ELR (cell line): Measurements from ENCODE around the gene TCF7L2.
"Not testable (repeated sequence)": the region's sequence is repeated elsewhere in the genome, so short reads cannot be mapped to it uniquely, and the experiment has no call there.

Experiments
- DNase-seq: peaks from one replicate; pipeline ENCODE4 v3.0.0-alpha.2; 2015; ENCODE audit warnings: low read depth

TCF7L2 gene

DNA sequence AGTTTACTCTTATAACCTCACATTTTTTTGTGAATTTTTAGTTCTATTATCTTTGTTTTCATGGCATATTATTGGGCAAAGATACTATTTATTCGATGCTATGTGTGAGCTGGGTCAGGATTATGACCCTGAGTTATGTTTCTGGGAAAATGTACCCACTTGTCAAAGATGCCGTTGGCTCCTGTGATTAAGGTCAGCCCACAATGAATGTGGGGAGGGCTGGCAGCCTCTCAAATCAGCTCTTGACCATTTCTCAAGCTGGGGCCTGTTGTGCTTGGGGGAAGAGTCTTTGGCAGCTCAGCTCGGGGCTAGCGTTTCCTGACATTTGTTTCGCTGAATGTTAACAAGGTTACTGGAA, 97.5 kb downstream of the TCF7L2 start:
- DNase-seq: no peak

DNA sequence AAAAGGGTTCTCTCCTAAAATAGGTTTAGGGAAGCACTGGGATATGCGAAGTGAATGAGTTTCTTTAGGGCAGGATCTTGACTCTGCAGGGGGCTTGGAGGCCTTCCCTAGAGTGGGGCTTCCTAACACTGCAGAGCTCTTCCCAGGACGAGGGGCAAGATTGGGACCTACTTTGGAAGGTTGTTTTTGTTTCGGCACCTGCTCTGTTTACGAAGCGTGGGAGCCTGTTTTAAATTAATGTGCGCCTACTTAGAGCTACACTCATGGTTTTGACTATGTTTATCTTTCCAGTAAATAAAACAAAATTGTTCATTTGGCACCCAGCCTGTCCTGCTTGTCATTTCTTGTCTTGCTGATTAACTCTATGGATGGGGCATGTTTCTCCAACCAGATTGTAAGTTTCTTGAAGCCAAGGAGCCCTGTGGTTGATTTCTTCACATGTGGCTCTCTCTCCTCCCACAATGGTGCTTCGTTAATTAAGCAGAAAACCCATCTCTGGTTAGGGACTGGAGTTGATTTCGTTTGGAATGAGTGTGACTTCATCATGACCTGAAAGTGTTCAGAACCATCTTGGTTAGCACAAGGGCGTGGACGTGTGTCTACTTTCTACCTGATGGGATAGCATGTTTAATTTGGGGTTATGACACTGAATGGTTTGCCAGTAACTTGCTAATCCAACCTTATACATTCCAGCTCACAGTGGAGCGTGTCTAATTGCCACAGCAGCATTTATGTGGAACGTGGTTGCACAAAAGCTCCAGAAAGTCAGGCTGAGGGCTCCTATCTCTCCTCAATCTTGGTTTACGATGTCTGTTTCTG, 98.1 kb downstream of the TCF7L2 start:
- no peak for DNase-seq

DNA sequence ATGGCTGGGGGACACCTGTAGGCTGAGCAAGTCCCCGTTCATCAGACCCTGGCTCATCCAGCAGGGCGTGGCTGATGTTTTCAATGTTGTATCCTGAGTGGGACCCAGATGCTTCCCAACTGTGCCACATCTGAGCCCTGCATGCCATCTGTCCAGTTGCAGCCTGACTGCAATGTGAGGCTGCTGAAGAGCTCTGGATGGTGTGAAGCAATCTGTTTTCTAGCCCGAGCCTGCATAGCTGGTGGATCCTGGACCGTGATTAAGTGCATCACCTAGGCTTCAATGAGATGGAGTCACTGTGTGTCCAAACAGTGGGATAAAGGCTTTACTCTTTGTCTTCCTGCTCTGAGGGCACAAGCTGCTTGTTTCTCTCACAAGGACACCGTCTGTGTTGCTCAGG, 99.8 kb downstream of the TCF7L2 start:
- DNase-seq: no peak

DNA sequence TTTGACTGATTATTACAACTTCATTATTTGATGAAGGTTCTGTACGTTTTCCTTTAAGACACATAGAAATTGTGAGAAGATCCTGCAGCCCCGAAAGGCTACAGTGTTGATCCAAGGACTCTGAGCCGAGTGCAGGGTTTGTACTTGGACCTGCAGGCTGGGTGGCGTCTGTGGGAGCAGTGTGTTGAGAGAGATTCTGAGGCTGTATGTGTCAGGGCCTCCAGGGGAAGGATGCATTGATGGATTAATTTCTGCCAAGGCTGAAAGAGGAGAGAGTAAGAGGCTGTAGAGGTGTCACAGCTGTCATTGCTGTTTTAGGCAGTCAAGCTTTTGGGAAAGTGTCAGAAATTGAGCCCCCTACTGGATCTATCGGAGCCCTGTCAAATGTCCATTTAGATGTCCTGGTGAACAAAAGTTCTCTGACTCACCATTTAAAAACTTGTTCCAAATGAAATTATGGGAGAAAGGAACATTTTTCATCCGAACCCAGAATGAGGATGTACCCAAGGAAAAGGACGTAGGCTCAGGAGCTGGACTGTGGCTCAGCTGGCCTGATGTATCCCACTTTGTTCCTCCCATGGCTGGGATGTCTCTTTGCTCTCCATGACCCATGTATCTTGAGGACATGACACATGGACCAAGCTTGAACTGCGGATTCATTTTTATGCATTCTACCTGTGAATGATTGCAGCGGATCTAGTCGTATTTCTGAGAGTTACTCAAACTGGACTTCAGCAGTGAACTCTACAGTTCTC, 102.2 kb downstream of the TCF7L2 start:
- peak; percentile 39 for DNase-seq

DNA sequence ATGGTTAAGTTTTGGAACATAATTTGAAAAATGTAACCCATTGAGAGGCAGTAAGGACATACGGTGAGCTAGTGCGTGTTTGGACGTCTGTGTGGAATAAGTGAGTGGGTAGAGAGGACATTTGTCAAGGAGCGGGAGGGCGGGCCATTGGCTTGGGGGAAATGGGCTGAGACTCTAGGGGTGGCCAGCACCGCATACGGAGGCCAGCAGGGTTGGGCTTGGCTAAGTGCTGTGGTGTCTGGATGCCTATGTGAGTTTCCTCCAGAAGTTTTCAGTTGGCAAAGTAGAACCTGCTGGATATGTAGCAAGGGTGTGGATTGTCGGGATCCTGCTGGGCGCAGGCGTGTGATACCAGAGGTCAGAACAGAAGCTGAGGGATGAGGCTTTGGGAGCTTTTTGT, 103.0 kb downstream of the TCF7L2 start:
- no peak for DNase-seq

DNA sequence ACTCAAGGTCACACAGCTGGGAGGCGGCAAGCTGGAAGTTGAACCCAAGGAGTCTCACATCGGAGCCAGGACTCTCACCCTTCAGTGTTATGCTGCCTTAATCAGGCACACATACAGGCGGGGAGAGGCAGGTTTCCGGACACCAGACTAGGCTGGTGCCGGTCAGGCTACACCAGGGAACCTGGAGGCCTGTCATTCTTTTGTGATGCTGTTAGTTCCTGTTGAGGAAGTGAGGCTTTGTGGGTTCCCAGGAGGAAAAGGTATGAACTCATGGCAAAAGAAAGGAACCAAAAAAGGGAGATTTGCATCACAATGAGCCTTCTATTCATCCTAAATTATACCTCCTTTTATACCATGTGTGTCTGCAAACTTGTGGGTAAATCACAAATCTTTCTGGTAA, 103.8 kb downstream of the TCF7L2 start:
- peak; percentile 60 for DNase-seq

DNA sequence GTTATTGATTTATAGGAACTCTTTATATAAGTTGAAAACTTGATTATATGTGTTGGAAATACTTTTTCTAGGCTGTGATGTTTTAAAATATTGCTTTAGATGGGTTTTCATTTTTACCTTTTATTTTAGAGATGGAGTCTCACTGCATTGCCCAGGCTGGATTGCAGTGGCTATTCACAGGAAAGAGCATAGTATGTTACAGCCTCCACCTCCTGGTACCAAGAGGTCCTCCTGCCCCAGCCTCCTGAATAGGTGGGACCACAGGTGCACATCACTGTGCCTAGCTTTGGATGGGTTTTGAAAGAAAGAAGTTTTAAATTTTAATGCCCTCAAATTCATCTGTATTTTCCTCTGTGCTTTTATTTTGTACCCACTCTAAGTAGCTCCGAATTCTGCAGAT, 105.4 kb downstream of the TCF7L2 start:
- DNase-seq: no peak

DNA sequence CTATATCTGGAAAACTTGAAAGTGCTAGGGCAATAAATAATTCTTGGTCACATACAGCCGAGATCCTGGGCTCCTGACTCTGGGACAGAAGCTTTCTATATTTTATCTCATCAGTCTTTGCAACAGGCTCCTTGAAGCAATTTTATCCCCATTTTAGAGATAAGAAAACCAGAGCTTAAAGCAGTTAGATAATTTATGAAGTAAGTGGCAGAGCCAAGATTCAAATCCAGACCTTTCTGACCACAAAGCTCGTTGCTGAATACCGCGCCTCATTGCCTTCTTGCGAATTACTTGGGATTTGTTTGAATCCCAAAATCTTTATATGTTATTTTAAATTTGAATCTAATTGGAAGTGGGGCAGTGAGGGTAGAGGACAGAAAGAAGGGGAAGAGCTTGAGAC, 106.0 kb downstream of the TCF7L2 start:
- DNase-seq: no peak

DNA sequence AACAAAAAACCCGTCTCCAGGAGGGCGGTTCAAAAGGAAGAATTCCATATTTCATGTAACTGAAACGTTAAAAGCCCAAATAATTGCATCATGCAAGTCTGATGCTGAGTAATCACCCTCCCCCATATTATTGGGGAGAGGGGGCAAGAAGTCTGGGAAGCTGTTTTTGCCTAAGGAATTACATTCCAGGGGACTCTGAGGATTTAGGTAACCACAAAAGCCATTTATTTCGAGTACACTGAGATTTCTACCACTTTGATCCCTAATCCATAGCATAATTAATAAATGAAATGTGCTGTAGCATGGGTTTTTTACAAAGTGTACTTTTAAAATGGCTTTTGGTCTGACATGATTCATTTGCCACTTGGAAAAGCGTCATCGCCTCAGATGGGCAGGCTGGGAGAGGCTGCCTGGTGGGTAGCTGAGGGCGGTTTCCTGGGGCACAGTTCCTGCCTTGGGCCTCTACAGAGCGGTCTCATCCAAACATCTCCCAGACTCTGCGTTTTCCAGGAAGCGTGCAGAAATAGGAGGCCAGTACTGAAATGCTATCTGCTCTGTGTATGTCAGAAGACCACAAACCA, 106.5 kb downstream of the TCF7L2 start:
- DNase-seq: peak; percentile 85

DNA sequence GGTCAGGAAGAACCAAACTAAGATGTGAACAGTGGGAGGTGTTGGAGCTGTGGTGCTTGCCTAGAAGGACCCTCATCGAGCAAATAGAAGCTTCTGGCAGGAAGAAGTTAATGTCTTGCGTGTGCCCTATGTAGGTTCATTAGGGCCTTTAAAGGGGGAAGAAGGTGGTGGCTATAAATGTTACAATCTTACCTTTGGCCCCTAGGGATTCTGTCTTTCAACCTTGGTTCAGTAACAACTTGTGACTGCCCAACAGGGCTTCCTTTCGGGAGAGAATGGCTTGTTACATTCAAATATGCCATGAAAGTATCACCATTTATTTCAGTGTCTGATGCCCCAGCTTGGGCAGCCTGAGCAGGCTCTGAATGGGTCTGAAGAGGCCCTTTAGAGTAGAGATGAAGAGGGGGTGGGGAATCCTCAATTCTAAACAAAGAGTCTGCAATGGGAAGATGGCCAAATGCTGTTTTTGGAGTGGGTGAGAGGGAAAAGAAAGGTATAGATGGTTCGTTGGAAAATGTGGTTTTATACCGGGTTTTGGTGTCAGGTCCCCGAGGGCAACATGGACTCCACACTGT, 108.0 kb downstream of the TCF7L2 start:
- DNase-seq: no peak

DNA sequence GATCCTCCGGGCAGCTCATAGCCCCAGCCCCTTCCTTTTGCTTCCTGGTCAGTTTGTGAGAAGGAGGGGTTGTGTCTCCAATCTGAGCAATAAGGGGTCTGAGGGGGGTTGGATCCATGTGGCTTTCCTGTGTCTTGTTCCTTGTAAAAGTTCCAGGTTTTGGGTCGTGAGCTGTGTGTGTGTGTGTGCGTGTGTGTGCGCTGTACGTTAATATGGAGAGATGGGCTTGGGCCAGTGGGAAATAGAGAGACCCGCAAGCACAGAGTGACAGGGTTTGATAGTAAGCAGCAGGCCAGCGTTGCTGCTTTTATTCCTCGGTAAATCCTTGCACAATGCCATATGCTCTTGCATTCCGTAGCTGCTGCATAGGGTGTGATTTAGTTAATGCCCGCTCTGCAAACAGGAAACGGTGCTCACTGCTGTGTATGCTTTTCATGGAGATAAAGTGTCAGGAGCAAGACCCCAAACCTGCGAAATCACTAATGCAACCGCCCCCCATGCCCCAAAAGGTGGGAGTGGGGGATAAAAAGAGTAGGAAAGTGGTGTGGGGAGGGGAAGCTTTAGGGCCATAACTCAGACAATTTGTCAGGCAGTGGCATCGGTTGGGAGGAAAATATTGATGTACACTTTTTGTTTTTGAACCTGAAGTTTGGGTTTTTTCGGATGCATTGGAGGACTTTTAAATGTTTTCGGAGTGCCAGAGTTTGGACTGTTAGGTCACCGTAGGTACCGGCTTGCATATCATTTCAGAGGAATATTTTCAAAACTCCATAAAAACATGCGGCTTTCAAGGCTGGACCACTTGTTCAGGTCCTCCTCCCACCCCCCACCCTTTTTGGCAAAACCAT, 108.7 kb downstream of the TCF7L2 start:
- DNase-seq: peak; percentile 71

DNA sequence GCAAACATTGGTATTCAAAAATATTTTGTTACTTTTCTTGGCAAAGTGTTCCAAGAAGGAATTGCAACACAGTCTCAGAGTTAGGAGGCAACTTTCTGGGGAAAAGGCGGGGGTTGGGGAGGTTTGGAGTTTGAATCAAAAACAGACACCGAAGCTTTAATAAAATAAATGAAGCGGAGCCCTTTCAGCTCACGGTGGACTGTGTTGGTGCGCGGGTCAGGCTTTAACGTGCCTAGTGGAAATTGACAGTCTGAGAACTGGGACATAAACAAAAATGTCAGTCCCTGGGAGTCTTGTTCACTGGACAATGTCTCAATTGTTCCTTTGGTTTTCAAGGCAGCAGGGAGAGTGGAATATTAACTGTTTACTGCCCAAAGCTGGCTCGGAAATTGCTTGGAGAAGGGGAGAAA, 109.3 kb downstream of the TCF7L2 start:
- no peak for DNase-seq

DNA sequence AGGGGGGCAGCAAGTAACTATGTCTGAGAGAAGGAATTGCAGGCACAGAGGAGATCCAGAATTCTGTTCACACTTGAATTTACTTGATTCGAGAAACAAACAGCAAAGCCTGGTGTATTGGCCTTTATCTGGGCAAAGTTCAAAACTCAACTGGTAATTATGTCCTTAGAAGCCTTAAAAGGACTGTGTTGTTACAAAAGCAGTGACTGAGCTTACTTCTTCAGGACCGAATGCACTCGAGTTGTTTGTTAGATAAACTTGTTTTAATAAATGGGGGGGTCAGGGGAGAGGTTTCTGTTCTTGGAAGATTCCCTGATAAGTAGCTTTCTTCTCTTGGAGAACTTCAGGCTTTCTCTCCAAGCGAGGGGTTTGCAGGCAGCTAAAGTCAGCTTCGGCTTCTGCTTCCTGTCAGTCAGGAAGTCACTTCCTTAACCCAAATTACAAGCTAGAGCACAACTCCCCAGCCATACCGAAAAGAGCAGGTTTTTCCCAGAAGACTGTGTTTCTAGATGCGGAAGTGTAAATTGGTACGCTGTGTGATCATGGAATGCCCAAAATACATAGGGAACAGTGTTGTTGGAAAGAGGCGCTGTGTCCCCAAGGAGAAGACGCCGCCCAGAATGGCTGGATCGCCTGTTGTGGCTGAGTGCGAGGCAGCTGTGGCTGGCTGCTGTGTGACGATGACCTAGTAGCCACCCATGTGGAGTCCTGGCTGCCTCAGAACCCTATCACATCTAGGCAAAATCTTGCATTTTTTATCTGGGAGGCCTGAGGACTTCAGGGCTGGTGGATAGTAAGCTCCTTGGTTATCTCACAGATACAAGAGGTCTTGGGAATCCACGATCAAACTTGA, 110.4 kb downstream of the TCF7L2 start:
- no peak for DNase-seq

DNA sequence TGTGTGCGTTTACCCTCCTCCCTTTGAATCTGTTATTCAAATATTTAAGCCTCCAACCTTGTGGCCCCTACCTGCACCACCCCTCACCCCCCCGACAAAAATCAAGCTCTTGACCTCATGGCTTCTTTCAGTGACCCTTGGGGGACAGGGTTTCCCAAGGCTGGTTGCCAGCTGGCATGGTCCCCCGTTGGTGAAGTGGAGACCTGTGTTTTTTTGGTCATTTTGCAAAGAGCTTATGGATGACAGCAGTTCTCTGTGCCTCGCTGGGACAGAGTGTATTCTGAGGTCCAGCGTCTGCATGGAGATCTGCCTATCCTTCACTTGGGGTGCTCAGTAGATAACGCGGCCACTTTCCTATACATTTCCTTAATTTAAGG, 111.0 kb downstream of the TCF7L2 start:
- DNase-seq: no peak

DNA sequence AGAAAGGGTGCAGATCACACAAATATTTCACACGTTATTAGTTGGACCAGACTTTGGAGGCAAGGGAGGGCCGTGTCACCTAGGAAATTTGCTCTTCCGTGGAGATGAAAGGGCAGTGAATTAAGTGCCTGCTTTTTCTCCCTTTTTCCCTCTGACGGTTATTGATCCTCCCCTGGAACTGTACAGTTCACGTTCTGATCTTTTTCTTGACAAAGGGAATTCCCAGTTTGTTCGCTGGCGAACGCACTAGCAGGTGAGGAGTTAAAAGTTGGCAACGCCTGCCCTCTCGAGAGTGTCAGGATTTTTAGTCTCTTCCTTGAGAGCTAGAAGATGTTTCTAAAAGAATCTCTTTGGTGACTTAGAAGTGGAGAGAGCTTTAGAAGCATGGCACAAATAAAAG, 111.5 kb downstream of the TCF7L2 start:
- DNase-seq: no peak

DNA sequence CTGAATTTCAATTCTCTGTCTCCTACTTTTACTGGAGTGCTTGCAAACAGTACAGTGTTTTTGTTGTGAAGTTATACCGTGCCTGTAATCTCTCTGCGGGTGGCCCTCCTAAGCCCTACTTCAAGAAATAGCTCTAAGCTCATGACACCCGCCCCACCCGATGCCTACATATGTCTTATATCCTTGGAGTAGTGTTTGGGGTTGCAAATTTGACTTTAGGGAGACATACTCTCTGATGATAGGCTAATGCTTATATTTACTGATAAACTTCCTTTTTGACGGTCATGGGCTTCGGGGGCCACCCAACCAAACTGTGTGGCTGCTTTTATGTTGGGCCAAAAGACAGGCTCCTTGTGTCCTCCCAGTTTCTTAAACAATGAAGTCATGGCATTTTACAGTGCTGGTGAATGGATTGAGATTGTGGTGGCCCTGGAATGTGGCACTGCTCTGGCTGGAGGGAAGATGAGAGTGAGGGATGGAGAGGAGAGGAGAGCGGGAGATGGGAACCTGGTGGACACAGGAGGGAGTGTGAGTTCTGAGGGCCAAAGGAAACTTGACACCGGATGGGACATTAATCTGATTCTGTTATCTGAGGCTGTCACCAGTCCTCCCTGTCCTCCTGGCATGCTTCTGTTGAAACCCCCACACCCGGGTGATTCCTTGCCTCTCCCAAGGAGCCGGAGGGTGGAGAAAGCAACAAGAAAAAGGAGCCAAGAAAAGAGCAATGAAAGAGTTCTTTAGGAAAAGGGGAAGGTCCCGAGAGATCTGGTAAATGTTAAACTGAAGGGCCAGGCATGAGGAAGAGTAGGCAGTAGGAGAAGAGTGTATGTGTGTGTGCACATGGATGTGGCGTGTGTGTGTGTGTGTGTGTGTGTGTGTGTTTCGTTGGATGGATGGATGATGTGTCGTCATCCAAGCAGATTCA, 113.3 kb downstream of the TCF7L2 start:
- no peak for DNase-seq

DNA sequence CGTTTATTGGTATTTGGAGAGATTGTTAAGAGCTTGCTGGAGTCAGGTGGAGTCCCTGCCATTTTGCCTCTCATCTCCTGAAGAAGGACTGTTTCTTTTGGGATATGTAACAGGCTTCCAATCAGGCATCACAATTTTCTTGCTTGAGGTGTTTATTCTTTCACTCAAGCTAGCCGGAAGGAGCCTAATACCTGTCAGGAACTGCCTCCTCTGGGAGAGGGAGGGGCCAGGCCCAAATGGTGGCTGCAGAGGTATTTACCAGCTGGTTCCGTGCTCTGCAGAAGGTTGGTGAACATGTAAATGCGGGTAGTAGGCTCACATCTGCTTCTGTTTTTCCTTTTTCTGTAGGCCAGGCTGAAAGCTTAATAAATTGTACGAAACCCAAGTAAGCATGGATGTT, 114.0 kb downstream of the TCF7L2 start:
- DNase-seq: no peak

DNA sequence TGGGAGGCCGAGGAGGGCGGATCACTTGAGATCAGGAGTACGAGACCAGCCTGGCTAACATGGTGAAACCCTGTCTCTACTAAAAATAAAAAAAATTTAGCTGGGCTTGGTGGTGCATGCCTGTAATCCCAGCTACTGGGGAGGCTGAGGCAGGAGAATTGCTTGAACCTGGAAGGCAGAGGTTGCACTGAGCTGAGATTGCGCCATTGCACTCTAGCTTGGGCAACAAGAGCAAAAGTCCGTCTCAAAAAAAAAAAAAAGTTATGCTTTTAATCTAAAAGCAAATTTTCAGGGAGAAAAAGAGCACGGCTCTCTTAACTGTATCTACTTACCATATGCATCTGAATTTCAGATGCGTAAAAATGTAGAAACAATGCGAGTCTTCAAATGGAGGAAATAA, 116.1 kb downstream of the TCF7L2 start:
- DNase-seq: not testable (repeated sequence)

DNA sequence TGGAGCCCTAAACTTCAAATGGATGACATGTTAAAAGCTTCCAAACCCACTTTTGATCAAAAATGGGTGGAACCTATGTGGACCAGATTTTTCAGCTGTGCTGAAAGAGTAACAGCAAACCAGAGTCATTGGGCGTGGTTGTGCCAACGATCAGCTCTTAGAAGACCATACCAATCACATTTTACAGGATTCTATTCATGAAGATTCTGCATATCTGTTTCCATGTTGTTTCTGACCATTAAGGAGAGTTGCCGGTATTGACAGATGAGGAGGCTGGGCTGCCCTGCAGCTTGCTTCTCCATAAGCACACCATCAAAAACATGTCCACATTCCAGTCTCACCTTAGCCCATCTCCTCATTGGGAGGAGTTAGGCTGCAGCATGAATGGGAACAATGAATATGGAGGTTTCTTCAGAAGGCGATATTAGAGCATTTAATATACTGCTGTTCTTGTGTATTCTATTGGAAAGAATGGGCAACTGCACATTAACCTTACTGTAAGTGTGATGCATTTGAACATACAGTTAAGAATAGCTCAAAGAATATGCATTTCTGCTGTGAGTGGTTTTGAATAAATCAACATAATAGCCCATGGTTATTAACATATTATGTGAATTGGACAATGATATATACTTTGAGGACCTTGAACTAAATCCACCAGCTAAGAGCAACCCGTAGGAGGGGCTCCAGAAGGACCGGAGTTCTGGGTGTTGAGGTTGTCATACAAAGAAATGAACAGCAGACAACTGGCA, 116.7 kb downstream of the TCF7L2 start:
- no peak for DNase-seq
